ENCODE measurements around the gene ITGAL. TPM values are rescaled to one million over a fixed set of nuclear protein-coding genes. Genes with fewer than 3 reads are reported as not detected.

The ITGAL gene
- total RNA-seq, 1 experiment from 2014 or later = not detected

GRCh38 chr16:30526823-30527634 is 54.5 kb downstream of the ITGAL start:
- intact Hi-C loops (cut with micrococcal nuclease) = loop anchor here (1.0 to 5.0 kb wide), 6 partner anchors 36 to 95 kb away; partner anchors contain the start of genes DCTPP1, ZNF688 and ZNF785
- POLR2A ChIA-PET = interaction anchor here (0.5 to 4.1 kb wide), 25 partner anchors 9 to 461 kb away, joined by 3 to 38 read pairs (median 4); partner anchors contain the start of genes ALDOA, DCTPP1, FBRS and PPP4C
- Mint-ChIP-seq H3K36me3 (ENCODE audit: insufficient read depth, unreplicated experiment) (peaks cover 23% of the 10 kb centered on the region), H3K27me3 (ENCODE audit: insufficient read depth, unreplicated experiment) (no peaks in the 10 kb centered on the region), H3K27ac (ENCODE audit: low read depth, unreplicated experiment) (peak overlapping the region; percentile 88), H3K4me3 (ENCODE audit: unreplicated experiment) (peak overlapping the region; percentile 81), H3K9me3 (ENCODE audit: unreplicated experiment) (no peaks in the 10 kb centered on the region), H3K4me1 (ENCODE audit: insufficient read depth, unreplicated experiment) (peaks cover 21% of the 10 kb centered on the region)
- peak; percentile 18 for TF ChIP-seq CTCF (IDR thresholded peaks at IDR 0.05; ENCODE audit: unreplicated experiment)
- DNase-seq (ENCODE audit: unreplicated experiment) = peak; percentile 99
- no TSS peak for BruUV-seq (replicated peaks)
- CTCF ChIA-PET = interaction anchor here (0.6 to 0.7 kb wide), 2 partner anchors 11 to 77 kb away, joined by 3 read pairs; no protein-coding TSS in a partner anchor

GRCh38 chr16:30527635-30528178 is 55.2 kb downstream of the ITGAL start:
- Mint-ChIP-seq H3K4me3 (ENCODE audit: unreplicated experiment) (peak overlapping the region; percentile 81), H3K36me3 (ENCODE audit: insufficient read depth, unreplicated experiment) (peaks cover 23% of the 10 kb centered on the region), H3K27ac (ENCODE audit: low read depth, unreplicated experiment) (peak overlapping the region; percentile 88), H3K27me3 (ENCODE audit: insufficient read depth, unreplicated experiment) (no peaks in the 10 kb centered on the region), H3K9me3 (ENCODE audit: unreplicated experiment) (no peaks in the 10 kb centered on the region), H3K4me1 (ENCODE audit: insufficient read depth, unreplicated experiment) (peaks cover 15% of the 10 kb centered on the region)
- ChIA-PET CTCF (interaction anchor here (0.6 to 1.2 kb wide), 3 partner anchors 76 to 98 kb away, joined by 3 to 5 read pairs (median 3); partner anchors contain the start of gene DCTPP1), POLR2A (interaction anchor here (0.5 to 4.1 kb wide), 23 partner anchors 8 to 462 kb away, joined by 3 to 38 read pairs (median 5); partner anchors contain the start of genes ALDOA, DCTPP1, FBRS and PPP4C)
- no peak for TF ChIP-seq CTCF (IDR thresholded peaks at IDR 0.05; ENCODE audit: unreplicated experiment)
- intact Hi-C loops (cut with micrococcal nuclease) = loop anchor here (2.0 to 5.0 kb wide), 5 partner anchors 37 to 95 kb away; partner anchors contain the start of genes DCTPP1, ZNF688 and ZNF785
- no peak for DNase-seq (ENCODE audit: unreplicated experiment)
- BruUV-seq (replicated peaks) = TSS peak; percentile 52

- H3K27me3 Mint-ChIP-seq (ENCODE audit: insufficient read depth, unreplicated experiment) = no peaks in the 10 kb centered on the region
- no peak for DNase-seq (ENCODE audit: unreplicated experiment)
- H3K27ac Mint-ChIP-seq (ENCODE audit: low read depth, unreplicated experiment) = peak overlapping the region; percentile 88
- no peaks in the 10 kb centered on the region for H3K9me3 Mint-ChIP-seq (ENCODE audit: unreplicated experiment)
- H3K4me1 Mint-ChIP-seq (ENCODE audit: insufficient read depth, unreplicated experiment) = peaks cover 15% of the 10 kb centered on the region
- POLR2A ChIA-PET = interaction anchor here (1.2 to 4.1 kb wide), 5 partner anchors 15 to 99 kb away, joined by 3 to 38 read pairs (median 6); partner anchors contain the start of genes DCTPP1, SEPHS2 and ZNF764
- peaks cover 23% of the 10 kb centered on the region for H3K36me3 Mint-ChIP-seq (ENCODE audit: insufficient read depth, unreplicated experiment)
- BruUV-seq (replicated peaks) = no TSS peak
- no peak for TF ChIP-seq CTCF (IDR thresholded peaks at IDR 0.05; ENCODE audit: unreplicated experiment)
- H3K4me3 Mint-ChIP-seq (ENCODE audit: unreplicated experiment) = no peak overlapping the region
- intact Hi-C loops (cut with micrococcal nuclease) = loop anchor here (5.0 kb wide), 2 partner anchors 43 to 97 kb away; partner anchors contain the start of genes DCTPP1 and ZNF688
- CTCF ChIA-PET = interaction anchor here (0.6 to 1.7 kb wide), 8 partner anchors 28 to 128 kb away, joined by 3 to 5 read pairs (median 3); partner anchors contain the start of gene DCTPP1
Measured at GRCh38 chr16:30528799-30529457, 56.4 kb downstream of the ITGAL start.

Data from MCF 10A (cell line).